HG03039 (cell line): Measurements from ENCODE around the gene IFI44.

Experiments
- ATAC-seq: cut with Tn5 transposase; IDR thresholded peaks from one replicate; pipeline ENCODE4 v1.9.1; 2021; ENCODE audit warnings: mild to moderate bottlenecking, moderate library complexity; ENCODE audit not compliant: unreplicated experiment

The IFI44 gene

DNA sequence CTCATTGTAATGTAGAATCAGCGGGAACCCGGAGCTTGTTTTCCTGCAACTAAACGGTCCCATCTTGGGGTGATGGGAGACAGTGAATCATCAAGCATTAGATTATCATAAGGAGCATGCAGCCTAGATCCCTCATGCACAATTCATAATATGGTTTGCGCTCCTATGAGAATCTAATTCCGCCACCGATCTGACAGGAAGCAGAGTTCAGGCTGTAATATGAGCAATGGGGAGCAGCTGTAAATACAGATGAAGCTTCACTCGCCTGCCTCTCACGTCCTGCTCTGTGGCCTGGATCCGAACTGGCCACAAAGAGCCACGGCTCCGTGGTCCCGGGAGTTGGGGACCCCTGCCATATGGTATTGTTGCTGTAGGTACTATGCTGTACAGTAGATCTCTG lies 1.6 kb downstream of the IFI44 start:
- no peak for ATAC-seq

DNA sequence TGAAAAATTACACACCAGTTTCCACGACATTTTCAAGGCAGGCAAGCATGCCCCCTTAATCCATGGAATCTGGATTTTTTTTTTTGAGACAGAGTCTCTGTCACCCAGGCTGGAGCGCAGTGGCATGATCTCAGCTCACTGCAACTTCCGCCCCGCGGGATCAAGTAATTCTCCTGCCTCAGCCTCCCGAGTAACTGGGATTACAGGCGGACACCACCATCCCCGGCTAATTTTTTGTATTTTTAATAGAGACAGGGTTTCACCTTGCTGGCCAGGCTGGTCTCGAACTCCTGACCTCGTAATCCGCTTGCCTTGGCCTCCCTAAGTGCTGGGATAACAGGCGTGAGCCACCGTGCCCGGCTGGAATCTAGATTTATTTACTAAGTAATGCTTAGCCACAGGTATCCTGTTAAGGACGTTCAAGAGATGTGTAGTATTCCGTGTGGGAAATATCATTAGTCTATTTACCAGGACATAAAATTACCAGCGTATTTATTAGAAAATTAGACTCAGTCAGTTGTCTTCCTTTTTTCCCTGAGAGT lies 2.5 kb downstream of the IFI44 start:
- ATAC-seq = no peak

DNA sequence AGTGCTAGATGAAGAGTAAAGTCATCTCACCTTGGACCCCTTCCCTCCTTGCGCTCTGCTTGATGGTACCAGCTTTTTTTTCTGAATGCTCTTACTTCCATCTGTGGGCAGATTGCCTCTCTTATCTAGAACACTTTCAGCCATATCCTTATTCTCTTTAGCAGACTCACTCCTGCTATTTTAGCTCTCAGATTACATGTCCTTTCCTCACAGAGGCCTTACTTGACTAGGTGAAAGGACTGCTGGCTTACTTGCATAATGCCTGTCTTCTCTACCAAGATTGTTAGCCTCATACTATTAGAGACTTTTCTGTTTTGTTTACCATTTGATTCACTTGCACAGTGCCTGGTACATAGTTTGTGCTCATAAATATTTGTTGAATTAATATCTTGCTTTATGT lies 9.3 kb downstream of the IFI44 start:
- ATAC-seq = no peak

DNA sequence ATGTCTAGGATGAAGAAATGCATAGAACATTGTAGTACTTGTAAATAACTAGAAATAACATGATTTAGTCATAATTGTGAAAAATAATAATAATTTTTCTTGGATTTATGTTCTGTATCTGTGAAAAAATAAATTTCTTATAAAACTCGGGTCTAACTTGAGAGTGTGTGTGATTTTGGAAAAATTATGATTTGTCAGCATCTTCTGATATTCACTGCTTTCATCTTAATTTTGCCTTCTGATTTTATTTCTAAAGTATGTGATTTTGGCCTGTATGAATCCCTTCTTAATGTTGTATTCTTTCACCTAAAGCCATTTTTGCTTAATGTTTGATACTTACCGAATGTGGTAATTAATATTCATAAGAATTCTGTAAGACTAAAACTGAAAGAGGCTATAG lies 14.3 kb downstream of the IFI44 start:
- no peak for ATAC-seq

DNA sequence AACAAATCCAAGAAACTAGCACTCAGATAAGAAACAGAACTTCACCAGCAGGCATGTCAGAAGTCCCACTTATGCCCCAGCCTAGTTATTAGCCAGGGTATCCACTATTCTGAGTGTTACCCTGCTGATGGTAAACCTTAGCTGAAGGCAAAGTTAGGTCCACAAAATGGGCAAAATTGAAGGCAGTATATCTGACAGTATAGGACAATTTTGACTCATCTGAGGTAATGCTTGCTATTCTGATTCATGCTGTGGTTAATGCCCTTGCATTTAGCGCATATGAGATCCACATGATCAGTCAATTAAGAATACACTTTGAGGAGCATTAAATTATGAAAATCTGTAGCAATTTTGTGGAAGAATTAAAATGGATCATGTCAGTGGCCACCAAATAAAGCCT lies 15.1 kb downstream of the IFI44 start:
- no peak for ATAC-seq

DNA sequence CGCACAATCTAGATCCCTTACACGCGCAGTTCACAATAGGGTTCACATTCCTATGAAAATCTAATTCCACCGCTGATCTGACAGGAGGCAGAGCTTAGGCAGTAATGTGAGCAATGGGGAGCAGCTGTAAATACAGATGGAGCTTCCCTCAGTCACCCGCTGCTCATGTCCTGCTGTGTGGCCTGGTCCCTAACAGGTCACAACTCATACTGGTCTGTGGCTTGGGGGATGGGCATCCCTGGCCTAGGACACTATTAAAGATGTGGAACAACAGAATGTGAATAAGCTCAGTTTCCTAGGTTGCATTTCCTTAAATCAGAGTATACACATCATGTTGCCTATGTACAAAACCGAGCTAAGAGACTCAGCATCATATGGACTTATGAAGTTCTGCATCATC lies 16.2 kb downstream of the IFI44 start:
- ATAC-seq = no peak

DNA sequence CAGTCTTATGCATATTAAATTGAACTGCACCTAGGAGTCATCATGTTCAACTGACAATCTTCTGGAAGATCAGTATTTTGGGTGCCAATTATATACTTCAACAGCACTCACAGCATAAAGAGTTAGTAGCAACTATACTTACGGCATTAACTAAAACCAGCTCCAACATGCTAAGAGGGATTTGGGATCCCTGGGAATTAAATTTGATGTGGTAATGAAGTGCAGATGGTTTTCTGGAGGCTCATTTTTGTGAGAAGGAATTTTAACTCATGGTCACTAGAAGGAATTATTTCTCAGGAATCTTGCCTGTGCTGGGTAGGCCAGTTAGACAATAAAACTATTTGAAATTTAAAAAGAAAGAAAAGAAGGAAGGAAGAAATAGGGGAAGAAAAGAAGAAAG lies 18.3 kb downstream of the IFI44 start:
- ATAC-seq = no peak

DNA sequence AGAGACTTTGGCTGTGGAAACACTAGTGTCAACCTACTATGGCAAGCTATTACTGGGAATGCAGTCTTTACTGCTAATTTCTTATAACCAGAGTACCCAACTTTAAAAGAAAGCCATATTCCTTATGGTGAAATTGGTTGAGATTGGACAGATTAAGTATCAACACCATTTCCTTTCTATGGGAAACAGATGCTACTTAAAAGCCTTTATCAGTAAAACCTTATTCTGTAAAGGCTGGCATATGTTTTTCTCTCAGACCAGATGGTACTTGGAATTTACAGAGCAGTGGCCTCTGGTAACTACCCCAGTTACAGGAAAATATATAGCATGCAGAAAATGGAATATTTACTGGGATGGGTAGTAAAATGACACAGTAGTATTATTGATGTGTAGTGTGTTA lies 18.8 kb downstream of the IFI44 start:
- no peak for ATAC-seq

DNA sequence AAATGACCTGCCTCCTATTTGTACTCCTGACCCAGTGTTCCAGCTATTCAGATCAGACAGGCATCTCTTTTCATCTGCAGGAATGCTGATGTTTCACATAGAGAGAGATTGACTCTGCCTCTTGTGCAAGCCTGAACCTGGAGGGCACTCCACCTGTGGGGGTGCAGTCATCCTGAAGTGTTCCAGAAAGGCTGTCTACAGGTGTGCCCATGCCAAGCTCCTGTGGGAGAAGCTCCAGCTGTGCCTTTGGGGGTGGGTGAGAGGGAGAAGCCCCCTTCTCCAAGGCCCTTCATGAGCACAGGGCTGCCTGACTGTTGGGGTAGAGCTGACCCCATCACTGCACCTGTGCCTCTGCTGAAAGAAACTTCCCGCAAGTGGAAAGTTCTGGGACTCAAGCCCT lies 22.8 kb downstream of the IFI44 start:
- no peak for ATAC-seq

DNA sequence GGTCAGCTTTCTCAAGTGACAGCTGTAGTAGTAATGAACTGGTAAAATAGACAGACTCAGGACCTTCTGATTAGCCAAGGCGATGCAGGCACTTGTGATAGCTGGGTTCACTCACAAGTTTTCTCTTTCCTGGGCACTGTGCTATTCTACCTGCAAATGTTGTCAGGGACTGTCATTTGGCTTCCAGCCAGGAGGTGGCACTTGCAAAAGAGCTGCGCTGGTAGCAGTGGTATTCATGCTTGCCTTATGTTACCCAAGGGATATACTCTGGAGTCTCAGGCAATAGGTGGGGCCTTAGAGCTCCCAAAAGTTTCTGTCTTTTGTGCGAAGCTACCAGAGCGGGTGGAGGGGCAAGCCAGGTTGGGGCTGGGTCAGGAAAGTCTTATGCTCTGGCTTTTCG lies 23.5 kb downstream of the IFI44 start:
- ATAC-seq = no peak

DNA sequence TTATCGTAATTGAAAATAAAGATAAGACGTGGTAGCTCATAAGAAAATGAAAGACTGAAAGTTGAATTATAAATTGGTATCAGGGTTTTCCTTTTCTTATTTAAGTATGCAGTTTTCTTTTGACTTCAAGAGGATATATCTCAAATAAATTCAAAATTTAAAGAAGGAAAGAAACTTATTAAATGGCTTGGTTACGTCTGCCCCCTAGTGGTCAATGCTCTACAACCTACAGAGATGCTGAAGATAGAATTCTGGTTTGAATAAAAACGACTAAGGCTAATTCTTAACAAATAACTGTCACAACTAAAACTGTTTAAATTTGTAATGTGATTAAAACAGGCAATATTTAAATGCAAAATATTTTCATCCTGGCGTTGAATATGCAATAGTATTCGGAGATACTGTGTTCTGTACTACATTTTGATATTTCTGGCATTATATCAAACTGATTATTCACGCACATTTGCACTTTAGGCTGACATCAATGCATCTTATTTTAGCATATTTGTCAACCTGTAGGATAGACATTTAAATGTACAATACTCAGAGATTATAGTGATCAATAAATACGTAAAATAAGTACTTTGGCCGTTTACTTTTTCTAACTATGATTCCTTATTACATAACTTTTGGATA lies 26.8 kb downstream of the IFI44 start:
- no peak for ATAC-seq

DNA sequence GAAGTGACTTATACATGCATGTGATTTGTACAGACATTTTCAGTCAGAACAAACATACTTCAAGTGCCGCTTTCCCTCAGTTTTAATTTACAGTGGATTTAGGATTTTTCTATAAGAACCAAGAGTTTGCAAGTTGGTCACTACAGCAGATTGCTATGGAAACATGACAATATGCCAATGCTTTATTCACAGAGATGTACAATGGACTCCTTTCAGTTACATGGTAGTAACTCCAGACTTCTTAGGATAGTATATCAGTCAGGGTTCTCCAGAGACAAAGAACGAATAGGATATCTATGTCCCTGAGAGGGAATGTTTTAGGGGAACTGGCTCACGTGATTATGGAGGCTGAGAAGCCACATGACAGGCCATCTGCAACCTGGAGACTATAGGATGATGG lies 27.4 kb downstream of the IFI44 start:
- no peak for ATAC-seq

DNA sequence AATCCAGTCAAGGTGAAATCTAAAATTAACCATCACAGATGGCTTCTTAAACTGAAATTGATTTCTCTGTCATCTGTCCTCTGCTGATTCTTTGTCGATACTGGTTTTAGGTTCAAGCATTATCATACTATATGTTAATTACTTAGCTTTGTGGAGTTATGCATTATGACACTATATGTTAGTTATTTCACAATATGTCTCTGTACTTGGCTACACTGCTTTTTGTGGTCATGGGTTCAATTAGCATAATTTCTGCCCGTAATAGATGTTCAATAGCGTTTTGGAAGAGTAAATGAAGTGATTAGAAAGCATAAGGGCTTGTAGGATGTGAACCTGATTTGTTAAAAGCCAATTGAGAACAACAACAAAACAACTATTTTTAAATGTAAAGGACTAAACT lies 28.2 kb downstream of the IFI44 start:
- no peak for ATAC-seq

DNA sequence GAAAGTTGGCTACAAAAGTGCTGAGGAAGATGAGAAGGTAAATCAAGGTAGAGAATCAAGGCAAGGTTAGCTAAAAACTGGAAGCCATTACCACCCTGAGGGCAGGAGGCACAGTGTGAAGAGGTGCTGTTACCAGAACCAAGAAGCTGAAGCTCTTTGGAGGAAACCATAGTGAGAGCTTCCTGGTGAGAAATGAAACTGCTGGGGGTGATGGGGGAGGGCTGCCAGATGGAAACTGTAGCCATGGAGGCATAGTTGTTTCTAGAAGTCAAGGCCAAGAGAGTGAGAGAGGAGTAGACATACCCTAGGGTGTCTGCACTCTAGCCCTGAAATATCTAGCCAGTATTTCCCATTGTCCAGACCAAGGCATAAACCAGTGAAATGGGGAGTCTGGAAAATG lies 28.7 kb downstream of the IFI44 start:
- ATAC-seq = peak; percentile 79

DNA sequence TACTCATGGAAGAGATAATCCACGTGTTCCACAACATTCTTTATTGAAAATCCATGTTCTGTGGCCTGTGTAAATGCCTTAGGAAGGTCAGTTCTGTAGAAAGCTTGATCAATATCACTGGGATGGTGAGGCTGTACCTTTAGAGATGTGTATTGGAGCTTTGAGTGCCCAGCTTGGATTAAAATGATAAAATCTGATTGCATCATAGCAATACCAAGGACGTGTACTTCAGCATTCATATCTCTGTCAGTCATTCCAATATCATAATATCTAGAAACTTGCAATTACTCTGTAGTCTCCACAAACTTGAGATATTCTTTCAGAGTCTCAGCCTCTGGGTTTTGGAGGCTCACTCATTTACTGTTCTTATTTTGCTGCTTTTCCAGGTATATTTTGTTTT lies 31.6 kb downstream of the IFI44 start:
- no peak for ATAC-seq

DNA sequence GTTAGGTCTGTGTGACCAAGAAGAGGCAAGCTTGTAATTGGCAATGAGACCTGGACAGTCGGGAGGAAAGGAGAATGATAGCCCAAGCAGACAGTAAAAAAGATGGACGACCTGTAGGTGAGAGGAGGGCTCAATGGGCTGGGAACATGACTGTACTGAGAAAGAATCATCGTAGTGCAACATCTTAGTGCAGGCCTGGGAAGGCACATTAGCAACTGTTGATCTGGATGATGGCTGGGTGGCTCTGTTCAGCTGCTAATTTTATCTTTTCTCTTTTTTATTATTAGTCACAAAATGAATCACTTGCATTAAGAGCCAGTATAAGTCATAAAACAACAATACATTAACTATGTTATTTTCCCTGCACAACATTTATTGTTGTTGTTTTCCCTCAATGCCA lies 32.9 kb downstream of the IFI44 start:
- no peak for ATAC-seq

DNA sequence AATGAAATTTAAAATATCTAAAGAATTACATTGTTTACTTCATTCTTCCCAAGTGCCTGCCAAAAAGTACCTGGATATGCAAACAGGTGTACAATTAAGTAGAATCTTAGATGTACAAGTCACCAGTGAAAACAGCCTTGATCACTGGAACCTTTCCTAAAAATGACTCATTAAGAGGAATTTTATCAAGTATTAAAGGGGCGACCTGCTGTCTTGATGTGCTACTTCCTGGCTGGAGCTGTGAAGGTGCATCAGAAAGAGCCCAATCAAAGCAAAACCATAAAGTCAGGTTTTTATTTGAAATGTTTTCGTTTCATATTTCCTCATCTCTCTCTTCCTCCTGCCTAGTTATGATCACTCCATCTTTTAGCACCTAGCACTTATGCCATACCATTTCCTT lies 33.4 kb downstream of the IFI44 start:
- no peak for ATAC-seq

DNA sequence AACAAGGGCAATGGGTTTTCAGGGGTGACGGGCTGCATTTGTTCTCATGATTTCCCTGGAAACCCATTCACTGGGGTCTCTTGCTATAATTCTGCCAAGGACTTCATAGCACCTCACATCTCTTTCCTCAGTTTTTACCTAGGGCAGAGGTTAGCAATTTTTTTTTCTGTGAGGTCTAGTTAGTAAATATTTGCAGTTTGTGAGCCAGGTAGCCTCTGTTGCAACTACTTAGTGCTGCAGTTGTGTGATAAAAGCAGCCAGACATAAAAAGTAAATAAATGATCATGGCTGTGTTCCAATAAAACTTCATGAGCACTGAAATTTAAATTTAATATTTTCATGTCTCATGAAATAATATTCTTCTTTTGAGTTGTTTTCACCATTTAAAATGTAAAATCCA lies 37.7 kb downstream of the IFI44 start:
- no peak for ATAC-seq

DNA sequence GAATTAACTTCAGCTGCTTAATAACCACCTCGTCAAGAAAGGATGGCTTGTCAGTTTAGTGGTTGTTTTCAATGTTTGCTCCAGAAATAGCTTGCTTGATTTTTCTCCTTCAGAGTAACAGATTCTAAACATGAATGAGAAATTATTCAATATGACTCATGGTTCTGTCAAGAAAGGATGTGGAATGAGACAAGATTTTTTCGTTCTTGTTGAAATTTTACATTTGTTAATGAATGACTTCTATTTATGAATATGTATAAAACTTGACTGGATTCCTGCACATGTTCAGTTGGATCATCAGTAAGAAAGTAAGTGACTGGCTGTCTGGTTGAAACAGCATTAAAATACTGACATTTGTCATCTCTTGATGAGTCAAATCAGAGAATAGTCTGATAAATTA lies 38.3 kb downstream of the IFI44 start:
- ATAC-seq = no peak

DNA sequence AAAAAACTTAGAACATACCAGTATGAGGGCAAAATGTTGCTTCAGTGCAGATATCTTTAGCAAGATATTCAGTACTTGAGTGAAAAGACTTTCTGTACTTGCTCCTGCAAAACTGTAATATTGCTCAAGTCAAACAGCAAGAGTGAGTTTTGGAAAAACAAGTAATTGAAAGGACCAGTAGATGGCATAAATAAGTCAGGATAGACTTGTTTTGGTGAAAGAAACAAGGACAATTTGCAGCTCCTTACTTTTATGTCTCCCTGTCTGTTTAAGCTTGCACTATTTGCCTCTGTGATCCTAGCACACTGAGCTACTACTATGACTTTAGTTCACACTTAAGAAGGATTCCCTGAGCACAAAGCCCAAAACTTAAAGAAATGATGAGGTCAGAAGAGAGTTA lies 39.1 kb downstream of the IFI44 start:
- ATAC-seq = no peak

DNA sequence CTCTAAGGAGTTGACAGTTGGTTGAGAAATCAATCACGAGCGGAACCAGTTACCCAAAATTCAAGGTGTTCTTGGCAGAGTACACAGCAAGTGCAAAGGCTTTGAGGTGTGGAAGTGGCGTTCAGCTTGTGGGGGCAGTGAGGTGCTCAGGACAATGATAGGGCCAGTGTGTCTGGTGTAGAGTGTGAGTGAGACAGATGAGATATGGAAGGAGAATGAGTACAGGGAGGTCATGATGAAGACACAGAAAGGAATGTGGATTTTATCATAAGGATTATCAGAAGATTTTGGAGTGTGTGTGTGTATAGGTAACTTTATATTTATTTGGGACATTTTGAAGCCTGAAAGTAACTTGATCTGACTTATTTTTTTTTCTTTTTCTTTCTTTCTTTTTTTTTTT lies 40.9 kb downstream of the IFI44 start:
- ATAC-seq = no peak

DNA sequence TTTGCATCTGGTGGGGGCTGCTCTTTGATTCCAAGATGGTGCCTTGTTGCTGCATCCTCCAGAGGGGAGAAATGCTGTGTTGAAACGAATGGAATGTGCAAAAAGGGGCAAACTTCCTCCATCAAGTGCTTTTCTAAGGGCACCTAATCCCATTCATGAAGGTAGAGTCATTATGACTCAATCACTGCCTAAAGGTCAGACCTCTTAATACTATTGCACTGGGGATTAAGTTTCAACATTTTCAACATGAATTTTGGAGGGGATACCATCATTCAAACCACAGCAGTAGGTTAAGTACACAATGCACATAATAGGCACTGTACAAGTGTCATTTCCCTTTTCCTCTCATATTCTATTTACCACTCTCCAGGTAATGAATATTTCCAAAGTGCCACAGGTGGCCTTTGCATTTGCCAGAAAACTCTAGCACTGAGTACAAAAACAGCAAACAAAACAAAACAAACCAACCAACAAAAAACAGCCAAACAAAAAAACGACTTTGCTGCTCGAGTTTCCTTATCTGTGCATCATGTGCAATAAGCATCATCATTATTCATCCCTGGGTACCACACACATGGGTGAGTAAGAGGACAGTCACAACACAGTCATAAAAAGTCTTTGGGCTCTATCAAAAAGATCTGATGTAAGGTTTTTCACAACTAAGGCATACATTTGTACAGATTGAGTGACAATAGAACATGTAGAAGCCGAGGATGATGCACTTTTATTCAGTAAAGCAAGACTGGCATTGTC lies 42.5 kb downstream of the IFI44 start:
- no peak for ATAC-seq

DNA sequence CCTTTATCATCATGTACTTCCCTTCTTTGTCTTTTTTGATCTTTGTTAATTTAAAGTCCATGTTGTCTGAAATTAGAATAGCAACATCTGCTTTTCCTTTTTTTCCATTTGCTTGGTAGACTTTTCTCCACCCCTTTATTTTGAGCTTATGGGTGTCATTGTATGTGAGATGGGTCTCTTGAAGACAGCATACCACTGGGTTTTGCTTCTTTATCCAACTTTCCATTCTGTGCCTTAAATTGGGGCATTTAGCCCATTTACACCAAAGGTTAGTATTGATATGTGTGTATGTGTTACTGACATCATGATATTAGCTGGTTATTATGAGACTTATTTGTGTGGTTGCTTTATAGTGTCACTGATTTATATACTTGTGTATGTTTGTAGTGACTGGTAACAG lies 50.2 kb downstream of the IFI44 start:
- no peak for ATAC-seq
